GM21529 (cell line): ENCODE data around the gene MIF.

Experiments used
- ATAC-seq: cut with Tn5 transposase; IDR thresholded peaks from one replicate; pipeline ENCODE4 v1.9.1; 2021; ENCODE audit not compliant: unreplicated experiment

MIF gene

GRCh38 chr22:23875801-23876200, 18.4 kb upstream of the MIF start:
- no peak for ATAC-seq

DNA sequence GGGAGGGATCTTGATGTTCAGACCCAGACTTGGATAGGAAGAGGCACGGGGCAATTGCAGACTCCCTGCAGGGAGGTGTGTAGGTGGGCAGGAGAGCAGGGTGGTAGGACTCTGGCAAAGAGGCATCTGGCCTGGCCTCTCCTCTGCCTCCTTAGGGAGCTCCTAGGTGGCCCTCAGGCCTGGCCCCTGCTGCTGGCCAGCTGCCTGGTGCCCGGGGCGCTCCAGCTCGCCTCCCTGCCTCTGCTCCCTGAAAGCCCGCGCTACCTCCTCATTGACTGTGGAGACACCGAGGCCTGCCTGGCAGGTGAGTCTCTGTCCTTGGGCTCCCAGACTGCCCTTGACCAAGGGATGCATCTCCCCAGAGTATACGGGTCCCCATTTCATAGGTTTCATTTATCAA, 16.6 kb upstream of the MIF start:
- no peak for ATAC-seq

DNA sequence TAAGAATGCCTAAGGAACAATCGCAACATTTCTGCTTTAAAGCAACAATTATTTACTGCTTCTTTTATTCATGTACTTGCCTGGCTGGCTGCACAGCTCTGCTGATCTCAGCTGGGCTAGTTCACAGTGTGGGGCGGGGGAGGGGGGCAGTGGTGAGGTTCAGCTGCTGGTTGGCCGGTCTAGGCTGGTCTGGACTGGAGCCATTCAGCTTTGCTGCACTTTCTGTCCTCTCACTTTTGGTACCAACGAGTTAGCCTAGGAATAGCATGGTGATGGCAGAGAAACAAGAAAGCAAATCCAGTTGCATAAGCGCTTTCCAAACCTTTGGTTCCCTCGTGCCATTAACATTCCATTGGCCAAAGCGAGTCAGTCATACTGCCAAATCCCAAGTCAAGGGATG, 16.0 kb upstream of the MIF start:
- no peak for ATAC-seq

DNA sequence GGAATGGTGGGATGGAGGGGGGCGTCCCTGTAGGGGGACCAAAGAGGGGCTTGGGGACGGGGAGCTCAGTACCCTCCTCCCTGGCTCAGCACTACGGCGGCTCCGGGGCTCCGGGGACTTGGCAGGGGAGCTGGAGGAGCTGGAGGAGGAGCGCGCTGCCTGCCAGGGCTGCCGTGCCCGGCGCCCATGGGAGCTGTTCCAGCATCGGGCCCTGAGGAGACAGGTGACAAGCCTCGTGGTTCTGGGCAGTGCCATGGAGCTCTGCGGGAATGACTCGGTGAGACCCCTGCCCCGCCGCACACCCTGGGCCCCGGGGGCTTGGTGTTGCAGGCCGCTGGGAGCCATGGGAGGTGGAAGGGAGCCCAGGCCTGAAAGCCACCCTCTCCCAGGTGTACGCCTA, 11.8 kb upstream of the MIF start:
- no peak for ATAC-seq

DNA sequence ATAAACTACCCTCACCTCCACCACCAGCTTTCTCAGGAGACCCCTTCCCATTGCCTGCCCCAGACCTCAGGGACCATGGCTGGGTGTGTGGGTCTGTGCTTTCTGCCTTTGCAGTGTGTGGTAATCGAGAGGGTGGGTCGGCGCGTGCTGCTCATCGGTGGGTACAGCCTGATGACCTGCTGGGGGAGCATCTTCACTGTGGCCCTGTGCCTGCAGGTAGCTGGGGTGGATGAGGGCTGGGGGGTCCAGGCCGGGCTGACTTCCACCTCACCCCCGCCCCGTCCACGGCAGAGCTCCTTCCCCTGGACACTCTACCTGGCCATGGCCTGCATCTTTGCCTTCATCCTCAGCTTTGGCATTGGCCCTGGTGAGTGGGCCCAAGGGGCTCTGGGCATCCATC, 10.5 kb upstream of the MIF start:
- no peak for ATAC-seq

DNA sequence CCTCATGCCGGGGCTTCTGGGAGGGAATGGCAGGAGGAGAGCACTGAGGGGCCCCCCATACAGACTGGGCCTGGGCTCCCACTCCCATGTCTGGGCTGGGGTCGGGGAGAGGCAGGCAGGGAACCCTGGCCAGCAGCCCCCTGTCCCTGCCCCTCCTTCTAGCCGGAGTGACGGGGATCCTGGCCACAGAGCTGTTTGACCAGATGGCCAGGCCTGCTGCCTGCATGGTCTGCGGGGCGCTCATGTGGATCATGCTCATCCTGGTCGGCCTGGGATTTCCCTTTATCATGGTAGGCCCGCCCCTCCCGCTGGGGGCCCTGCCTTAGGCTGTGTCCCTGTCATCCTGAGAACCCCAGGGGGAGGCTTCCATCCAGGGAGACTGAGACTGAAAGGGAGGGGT, 10.0 kb upstream of the MIF start:
- ATAC-seq, result no peak

DNA sequence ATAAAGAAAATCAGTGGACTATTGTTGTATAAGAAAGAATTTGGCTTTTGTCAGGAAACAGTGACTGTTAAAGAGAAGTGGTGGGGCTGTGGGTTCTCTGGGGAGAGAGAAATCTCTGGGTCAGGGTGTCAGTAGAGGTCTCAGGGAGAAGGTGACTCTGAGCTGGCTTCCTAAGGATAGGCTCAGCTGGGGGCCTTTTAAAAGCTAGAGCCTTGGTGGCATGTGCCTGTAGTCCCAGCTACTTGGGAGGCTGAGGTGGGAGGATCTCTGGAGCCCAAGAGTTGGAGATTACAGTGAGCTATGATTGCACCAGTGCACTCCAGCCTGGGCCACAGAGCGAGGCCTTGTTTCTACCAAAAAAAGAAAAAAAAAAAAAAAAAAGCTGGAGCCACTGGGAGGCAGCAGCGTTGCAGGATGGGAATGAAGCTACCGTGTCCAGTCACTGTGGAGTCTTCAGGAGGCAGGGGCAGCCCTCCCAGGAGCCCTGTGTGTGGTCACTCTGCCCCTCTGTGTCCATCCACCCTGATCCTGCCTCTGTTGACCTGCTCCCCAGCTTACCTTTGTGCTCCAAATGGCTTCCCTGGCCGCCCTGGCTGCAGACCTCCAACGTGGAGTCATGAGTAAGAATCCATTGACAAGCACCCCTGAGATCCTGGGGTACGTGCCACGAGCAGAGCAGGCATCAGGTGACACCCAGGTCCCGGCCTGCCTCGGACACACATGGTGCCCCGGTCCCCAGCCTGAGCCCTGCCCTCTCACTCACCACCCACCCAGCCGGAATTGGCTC, 5.4 kb upstream of the MIF start:
- ATAC-seq, result no peak

DNA sequence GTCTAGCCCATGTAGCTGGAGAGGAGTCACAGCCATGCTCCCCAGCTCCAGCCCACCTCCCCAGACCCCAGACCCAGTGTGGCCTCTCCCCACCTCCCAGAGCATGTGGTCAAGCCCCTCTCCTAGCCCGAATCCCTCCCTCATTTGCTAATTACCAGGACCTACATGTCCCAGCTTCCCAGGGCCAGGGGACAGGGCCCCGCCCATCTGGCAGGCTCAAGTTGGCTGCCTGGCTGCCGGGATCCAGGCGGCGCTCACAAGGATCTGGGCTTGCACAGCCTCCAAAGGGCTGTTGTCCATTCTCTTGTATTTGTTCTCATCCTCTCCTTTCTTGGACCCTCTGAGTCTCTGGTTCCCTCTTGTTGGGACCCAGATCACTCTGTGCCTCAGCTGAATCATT, 4.6 kb upstream of the MIF start:
- no peak for ATAC-seq

- ATAC-seq, result no peak
These were observed 2.5 kb upstream of the MIF start for GRCh38 chr22:23891726-23892125.

GRCh38 chr22:23892130-23892529, 2.1 kb upstream of the MIF start:
- no peak for ATAC-seq

DNA sequence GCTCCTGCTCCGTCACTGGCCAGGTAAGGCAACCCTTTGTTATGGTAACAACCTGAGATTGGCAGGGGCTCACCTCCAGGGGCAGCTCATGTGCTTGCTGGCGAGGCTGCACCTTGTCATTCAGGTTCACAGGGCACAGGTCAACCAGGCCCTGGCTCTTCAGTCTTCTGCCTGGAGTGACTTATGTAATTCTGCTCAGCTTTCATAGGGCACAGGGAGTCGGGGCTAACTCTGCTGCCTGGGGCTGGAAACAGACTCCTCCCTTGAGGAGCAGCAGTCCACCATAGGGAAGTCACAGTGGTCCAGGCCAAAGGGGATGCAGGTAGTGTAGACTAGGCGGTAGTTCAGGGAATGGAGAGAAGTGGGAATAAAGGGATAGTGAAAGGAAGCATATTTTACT, 1.5 kb upstream of the MIF start:
- ATAC-seq, result no peak

GRCh38 chr22:23893121-23893944, 850 bp upstream of the MIF start:
- no peak for ATAC-seq

- ATAC-seq, result peak; percentile 35
These were observed 771 bp downstream of the MIF start for GRCh38 chr22:23894710-23895598.

DNA sequence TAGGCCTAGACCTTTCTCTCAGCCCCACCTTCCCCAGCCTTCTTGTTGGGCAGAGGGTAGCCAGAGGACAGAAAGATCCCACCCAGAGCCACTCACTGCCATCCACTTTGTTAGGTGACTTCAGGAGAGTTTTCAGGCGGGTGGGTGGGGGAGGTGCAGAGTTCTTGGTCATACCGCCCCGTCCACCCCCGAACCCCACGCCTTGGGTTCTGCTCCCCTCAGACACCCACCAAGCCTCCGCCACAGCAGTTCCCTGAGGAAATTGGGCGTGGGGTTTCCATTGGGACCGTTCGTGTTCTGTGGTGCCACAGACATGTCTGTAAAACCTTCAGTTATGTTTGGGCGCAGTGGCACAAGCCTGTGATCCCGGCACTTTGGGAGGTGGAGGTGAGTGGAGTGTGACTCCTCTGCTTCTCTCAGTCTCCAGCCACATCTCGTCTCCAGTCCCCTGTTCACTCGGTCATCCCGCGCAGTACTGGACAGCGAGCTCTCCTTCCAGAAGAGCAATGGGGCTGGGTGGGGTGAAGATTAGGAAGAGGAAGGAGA, 1.5 kb downstream of the MIF start:
- no peak for ATAC-seq

- ATAC-seq, result no peak
These were observed 2.0 kb downstream of the MIF start for GRCh38 chr22:23896166-23896522.

DNA sequence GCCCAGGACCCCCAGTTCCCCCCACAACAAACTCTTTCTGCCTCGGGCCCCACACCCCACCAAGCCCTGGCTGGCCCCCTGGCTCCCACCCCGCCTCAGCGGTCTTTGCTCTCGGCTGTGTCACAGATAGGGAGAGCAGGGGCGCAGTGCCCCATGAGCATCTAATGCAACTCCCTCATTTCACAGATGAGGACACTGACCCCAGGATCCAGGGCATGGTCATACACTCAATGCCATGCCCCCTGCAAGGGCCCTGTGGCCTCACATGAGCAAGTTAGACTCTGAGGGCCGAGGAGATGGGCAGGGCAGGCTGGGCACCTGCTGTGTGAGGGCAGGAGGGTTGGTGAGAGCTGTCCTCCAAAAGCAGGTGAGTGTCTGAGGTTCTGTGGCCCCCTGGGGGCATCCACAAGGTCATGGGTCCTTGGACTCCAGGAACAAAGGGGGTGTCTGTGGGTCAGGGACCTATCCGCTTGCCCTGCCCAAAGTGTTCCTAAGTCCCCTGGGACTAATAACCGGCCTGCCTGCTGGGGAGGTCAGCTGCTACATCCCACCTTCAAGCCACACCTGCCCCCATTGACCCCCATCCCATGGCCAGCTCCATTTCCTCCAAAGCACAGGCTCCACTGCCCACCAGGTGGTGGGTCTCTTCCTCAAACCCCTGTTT, 2.5 kb downstream of the MIF start:
- ATAC-seq, result no peak

- no peak for ATAC-seq
These were observed 3.1 kb downstream of the MIF start for GRCh38 chr22:23897320-23897719.

DNA sequence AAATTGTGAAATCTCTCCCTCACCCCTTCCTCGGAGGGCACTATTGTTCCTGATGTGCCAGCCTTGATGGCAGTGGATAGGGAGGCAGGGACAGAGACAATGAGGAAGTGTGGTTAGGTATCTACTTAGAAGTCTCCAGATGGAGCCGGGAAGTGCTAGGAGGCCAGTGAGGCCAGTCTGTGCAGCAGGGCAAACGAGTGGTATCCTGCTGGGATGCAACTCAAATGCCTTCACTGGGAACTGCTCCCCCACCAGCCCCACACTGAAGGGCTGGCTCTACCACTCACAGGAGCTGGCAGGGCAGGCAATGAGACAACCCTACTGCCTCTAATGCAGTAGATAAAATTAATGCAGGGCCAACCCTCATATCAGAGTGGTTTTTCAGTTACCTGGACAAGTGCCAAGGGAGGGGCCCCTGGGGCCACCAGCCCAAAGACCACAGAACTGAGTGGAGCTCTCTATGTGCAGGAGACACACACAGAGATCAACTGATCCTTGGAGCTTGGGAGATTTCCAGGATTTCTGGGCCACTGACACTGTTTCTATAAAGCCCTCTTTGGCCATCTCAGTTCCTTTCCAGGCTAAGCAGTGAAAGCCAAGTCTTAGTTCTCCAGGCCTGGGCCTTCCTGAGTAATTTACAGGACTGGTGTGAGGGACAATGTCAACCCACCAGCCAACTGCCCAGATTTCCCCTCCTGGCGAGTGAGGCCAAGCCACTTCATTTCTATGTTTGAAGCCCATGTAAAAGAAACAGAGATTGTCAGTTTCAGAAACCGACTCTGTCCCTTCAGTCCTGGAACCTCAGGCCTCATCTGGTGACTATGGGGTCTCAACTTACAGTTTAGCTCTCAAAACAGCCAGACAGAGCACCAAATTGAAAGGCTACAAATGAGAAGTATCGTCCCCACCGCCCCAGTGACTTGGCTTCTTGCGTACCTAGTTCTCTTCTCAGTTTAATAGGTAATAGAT, 4.1 kb downstream of the MIF start:
- no peak for ATAC-seq

DNA sequence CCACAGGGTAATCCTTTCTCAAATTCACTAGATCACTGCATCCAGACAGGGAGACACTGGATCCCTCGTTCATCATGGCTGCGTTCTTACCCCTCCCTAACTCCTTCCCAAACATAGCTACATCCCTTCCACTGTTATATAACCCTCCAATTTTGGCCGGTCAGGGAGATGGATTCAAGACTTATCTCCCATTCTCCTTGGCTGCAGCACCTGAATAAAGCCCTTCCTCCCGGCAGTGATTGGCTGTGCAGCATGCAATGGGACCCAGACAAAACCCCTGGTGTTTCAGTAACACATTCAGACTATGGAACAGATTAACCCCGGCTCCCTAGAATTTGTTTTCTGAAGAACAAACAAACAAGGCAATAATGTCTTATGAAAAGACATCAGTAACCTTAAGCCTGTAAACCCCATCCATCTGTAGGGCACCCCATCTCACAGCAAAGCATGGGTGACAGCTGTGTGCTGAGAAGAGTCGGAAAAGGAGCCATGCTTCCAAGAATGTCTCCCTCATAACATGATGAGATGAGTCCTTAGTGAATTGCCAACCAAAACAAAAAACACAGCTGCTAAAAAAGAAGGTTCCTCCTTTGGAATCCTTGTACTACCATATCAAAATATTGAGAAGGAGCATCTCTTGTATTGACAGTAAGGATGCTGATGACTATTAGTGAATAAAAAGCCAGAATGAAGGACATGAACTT, 5.0 kb downstream of the MIF start:
- no peak for ATAC-seq
